Suprapubic skin (tissue), 4 donors: Measurements from ENCODE around the gene ELP5.

Experiments used
- CTCF ChIP-seq, 2 donors: fragments of 200-600 bp in 1 of 2; fragments of 450-650 bp in 1 of 2; sonication (generic) in 1 of 2; IDR thresholded peaks; one replicate each; pipeline ENCODE4 v1.5.1; 2016 to 2019; ENCODE audit warnings: antibody characterized with exemption in 2 of 2, mild to moderate bottlenecking in 1 of 2, moderate library complexity in 1 of 2
- POLR2A ChIP-seq, 2 donors: fragments of 450-650 bp; IDR thresholded peaks; one replicate each; pipeline ENCODE4 v1.6.1; 2017; ENCODE audit warnings: antibody characterized with exemption in 2 of 2, mild to moderate bottlenecking in 2 of 2, moderate library complexity in 2 of 2
- POLR2AphosphoS5 ChIP-seq, 3 donors: sonication (generic); formaldehyde crosslinking; IDR thresholded peaks; one replicate each; pipeline ENCODE4 v1.6.1; 2017; ENCODE audit warnings: antibody characterized with exemption in 3 of 3

DNA sequence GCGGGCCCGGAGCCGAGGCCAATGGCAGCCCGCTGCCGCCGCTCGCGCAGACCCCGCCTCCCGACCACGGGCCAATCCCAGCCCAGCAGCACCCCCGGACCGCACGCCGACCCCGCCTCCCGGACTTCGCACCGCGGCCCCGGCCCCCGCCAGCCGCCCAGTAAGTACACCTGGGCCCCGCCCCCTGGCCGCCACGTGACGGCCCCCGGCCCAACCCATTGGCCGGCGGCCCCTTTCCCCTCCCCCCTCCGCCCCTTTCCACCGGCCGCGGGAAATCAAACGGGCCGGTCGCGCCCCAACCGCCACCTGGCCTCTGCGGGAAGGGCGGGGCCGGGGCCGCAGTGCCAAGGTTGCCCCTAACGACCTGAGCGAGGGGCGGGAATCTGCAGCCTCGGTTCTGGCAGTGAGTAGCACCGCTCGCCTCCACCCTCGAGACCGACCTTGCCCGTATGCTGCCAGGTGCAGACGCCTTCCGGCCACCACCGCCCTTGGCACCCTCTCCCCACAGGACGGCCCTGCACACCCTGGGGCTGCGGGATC is 42.7 kb downstream of the ELP5 start, which contains the start of gene YBX2:
- TF ChIP-seq CTCF (IDR thresholded peaks at IDR 0.05): no peak
- no peak for TF ChIP-seq POLR2A (IDR thresholded peaks at IDR 0.05)
- TF ChIP-seq POLR2AphosphoS5 (IDR thresholded peaks at IDR 0.05): no peak
